Liver (tissue), 3 donors: ENCODE data around the gene SNX5.
A peak's percentile ranks its signal among the peaks of the same experiment; 100 is the strongest.

Experiments
- CTCF ChIP-seq: fragments of 150-350 bp; IDR thresholded peaks from 2 replicates; pipeline ENCODE4 v1.5.1; 2017; ENCODE audit warnings: improper control_type of control experiment, low read depth, low read length; ENCODE audit not compliant: missing input control
- JUND ChIP-seq, 2 donors: IDR thresholded peaks; 2 replicates each; pipeline ENCODE4 v1.6.1; 2016; ENCODE audit warnings: antibody characterized with exemption in 2 of 2
- RAD21 ChIP-seq, 2 donors: IDR thresholded peaks; 2 replicates each; pipeline ENCODE4 v1.6.1; 2016; ENCODE audit warnings: antibody characterized with exemption in 2 of 2, mild to moderate bottlenecking in 2 of 2
- donor health status: healthy.
- donor health status: healthy.

- TF ChIP-seq RAD21 (IDR thresholded peaks at IDR 0.05) (peak in 1 of 2 donors; percentile 7), CTCF (no peak), JUND (IDR thresholded peaks at IDR 0.05) (no peak)
These were observed 3.4 kb downstream of the SNX5 start for GRCh38 chr20:17965042-17965697.
